ENCODE results near the gene CSNK1D.
A peak's percentile ranks its signal among the peaks of the same experiment; 100 is the strongest.

Gene CSNK1D

GRCh38 chr17:82238472-82239201 is 34.9 kb downstream of the CSNK1D start:
- peak; percentile 54 for DNase-seq

- DNase-seq, result peak; percentile 45
Measured at GRCh38 chr17:82237746-82238471, 35.6 kb downstream of the CSNK1D start.

- no peak for DNase-seq
Measured at GRCh38 chr17:82237083-82237745, 36.3 kb downstream of the CSNK1D start.

GRCh38 chr17:82236142-82236971 is 37.1 kb downstream of the CSNK1D start:
- DNase-seq, result peak; percentile 79

GRCh38 chr17:82235775-82236141 is 37.7 kb downstream of the CSNK1D start:
- peak; percentile 43 for DNase-seq

GRCh38 chr17:82235056-82235774 is 38.3 kb downstream of the CSNK1D start:
- peak; percentile 42 for DNase-seq

- peak; percentile 40 for DNase-seq
Measured at GRCh38 chr17:82234211-82235055, 39.1 kb downstream of the CSNK1D start.

GRCh38 chr17:82232876-82233785 is 40.4 kb downstream of the CSNK1D start:
- no peak for DNase-seq

- DNase-seq, result no peak
Measured at GRCh38 chr17:82232322-82232820, 41.1 kb downstream of the CSNK1D start.

- DNase-seq, result peak; percentile 80
Measured at GRCh38 chr17:82231562-82232321, 41.8 kb downstream of the CSNK1D start.

- no peak for DNase-seq
Measured at GRCh38 chr17:82231312-82231561, 42.3 kb downstream of the CSNK1D start.

GRCh38 chr17:82230609-82231311 is 42.7 kb downstream of the CSNK1D start:
- DNase-seq, result peak; percentile 88

GRCh38 chr17:82229698-82230608 is 43.5 kb downstream of the CSNK1D start:
- DNase-seq, result peak; percentile 54

GRCh38 chr17:82228842-82229697 is 44.4 kb downstream of the CSNK1D start, which contains the start of gene SLC16A3:
Gene SLC16A3, plus strand, starts transcription at chr17:82229042. Its CDS starts 6,967 bp downstream, at chr17:82236009.
- DNase-seq, result peak; percentile 79

- DNase-seq, result peak; percentile 57
Measured at GRCh38 chr17:82228278-82228841, 45.1 kb downstream of the CSNK1D start.

- no peak for DNase-seq
Measured at GRCh38 chr17:82227629-82228277, 45.7 kb downstream of the CSNK1D start.

All from right forelimb (tissue), 1 donor.